NCI-H748 (cell line): ENCODE measurements around the gene VWF.

ENCODE experiments used
- DNase-seq: peaks from one replicate; lab custom pipeline; 2025; ENCODE audit not compliant: unreplicated experiment; lab: John Stamatoyannopoulos, UW

VWF gene

GRCh38 chr12:5916785-5917290 lies 207.6 kb downstream of the VWF start:
- no peak for DNase-seq

GRCh38 chr12:5915511-5915910 lies 209.0 kb downstream of the VWF start:
- no peak for DNase-seq

GRCh38 chr12:5914387-5915149 lies 209.9 kb downstream of the VWF start:
- no peak for DNase-seq

- DNase-seq: no peak
Observed at GRCh38 chr12:5913387-5913786, 211.1 kb downstream of the VWF start.

GRCh38 chr12:5912437-5913334 lies 211.8 kb downstream of the VWF start:
- DNase-seq: peak; percentile 17

- no peak for DNase-seq
Observed at GRCh38 chr12:5912011-5912410, 212.5 kb downstream of the VWF start.

- no peak for DNase-seq
Observed at GRCh38 chr12:5910790-5911548, 213.5 kb downstream of the VWF start.

- DNase-seq: peak; percentile 1
Observed at GRCh38 chr12:5909560-5909959, 214.9 kb downstream of the VWF start.

- no peak for DNase-seq
Observed at GRCh38 chr12:5908251-5908650, 216.2 kb downstream of the VWF start.

GRCh38 chr12:5907807-5908206 lies 216.7 kb downstream of the VWF start:
- DNase-seq: peak; percentile 1

GRCh38 chr12:5905757-5906156 lies 218.7 kb downstream of the VWF start:
- no peak for DNase-seq

- no peak for DNase-seq
Observed at GRCh38 chr12:5904969-5905368, 219.5 kb downstream of the VWF start.

GRCh38 chr12:5904441-5904840 lies 220.0 kb downstream of the VWF start:
- DNase-seq: no peak

- no peak for DNase-seq
Observed at GRCh38 chr12:5902736-5903135, 221.7 kb downstream of the VWF start.

GRCh38 chr12:5901416-5901815 lies 223.1 kb downstream of the VWF start:
- no peak for DNase-seq

- DNase-seq: no peak
Observed at GRCh38 chr12:5900533-5901205, 223.8 kb downstream of the VWF start.

GRCh38 chr12:5900076-5900475 lies 224.4 kb downstream of the VWF start:
- no peak for DNase-seq

GRCh38 chr12:5899675-5900074 lies 224.8 kb downstream of the VWF start:
- DNase-seq: no peak

GRCh38 chr12:5898874-5899273 lies 225.6 kb downstream of the VWF start:
- DNase-seq: no peak
